ENCODE results near the gene DEDD. TPM values are rescaled to one million over a fixed set of nuclear protein-coding genes. Genes with fewer than 3 reads are reported as not detected.
A peak's percentile ranks its signal among the peaks of the same experiment; 100 is the strongest.

Gene DEDD
- total RNA-seq, 2 donors from 2014 or later = 21.8 to 28.9 TPM

DNA sequence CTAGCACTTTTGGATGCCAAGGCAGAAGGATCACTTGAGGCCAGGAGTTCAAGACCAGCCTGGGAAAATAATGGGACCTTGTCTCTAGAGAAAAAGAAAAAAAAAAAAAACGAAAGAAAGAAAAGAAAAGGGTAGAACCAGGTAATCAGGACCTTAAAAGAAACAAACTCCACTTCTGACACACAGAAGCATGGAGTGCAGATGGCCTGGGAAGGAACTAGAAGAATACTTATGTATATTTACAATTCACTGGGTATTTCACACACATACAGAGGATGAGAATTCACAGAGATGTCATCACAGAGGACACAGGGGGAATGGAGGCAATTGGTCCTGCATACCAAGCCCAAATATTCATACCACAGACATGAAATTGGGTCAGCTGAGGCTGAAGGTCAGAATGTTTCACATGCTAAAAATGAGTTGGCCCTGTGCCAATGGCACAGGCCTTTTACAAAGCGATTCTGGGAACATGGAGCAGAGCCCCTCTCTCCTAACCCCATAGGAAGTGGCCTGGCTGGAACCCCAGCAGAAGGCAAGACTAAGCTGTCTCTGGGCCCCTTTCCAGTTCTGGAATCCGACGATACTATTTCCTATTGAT lies 40.4 kb upstream of the DEDD start:
- no peak for DNase-seq (ENCODE audit: low spot score)

DNA sequence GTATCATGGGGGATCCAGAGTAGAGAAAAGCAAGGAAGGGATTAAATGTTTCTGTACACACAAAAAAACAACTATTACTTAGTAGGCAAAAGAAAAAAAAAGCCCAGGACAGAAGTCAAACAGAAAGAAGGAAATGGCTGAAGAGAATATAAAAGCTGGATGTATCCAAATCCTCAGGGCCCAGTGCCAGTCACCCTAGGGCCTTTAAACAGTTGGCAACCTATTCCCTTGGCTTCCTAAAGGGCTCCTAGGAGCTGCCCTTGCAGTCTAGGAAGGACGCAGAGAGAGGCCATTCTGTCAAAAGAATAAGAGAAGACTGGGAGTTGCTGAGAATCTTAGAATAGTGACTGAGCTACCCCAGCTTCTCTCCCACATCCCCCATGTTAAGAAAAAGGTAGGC lies 39.9 kb upstream of the DEDD start:
- H3K27ac ChIP-seq = peak overlapping the region; percentile 19 to 45
- peaks cover 3 to 28% of the 10 kb centered on the region in 2 donors for H3K4me1 ChIP-seq
- H3K4me3 ChIP-seq = no peak overlapping the region
- no peaks in the 10 kb centered on the region for H3K27me3 ChIP-seq
- H3K36me3 ChIP-seq = peaks cover 63% of the 10 kb centered on the region
- H3K9me3 ChIP-seq = no peaks in the 10 kb centered on the region
- TF ChIP-seq, protein P1, sequence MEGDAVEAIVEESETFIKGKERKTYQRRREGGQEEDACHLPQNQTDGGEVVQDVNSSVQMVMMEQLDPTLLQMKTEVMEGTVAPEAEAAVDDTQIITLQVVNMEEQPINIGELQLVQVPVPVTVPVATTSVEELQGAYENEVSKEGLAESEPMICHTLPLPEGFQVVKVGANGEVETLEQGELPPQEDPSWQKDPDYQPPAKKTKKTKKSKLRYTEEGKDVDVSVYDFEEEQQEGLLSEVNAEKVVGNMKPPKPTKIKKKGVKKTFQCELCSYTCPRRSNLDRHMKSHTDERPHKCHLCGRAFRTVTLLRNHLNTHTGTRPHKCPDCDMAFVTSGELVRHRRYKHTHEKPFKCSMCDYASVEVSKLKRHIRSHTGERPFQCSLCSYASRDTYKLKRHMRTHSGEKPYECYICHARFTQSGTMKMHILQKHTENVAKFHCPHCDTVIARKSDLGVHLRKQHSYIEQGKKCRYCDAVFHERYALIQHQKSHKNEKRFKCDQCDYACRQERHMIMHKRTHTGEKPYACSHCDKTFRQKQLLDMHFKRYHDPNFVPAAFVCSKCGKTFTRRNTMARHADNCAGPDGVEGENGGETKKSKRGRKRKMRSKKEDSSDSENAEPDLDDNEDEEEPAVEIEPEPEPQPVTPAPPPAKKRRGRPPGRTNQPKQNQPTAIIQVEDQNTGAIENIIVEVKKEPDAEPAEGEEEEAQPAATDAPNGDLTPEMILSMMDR (IDR thresholded peaks at IDR 0.05) = no peak
- DNase-seq (ENCODE audit: low spot score) = no peak

More for the DNA sequence above, 40.4 kb upstream of the DEDD start:
- Histone ChIP-seq H3K36me3 (peaks cover 63% of the 10 kb centered on the region), H3K4me3 (no peak overlapping the region), H3K27ac (peak overlapping the region; percentile 19 to 45), H3K4me1 (peaks cover 3 to 31% of the 10 kb centered on the region in 2 donors), H3K9me3 (no peaks in the 10 kb centered on the region), H3K27me3 (no peaks in the 10 kb centered on the region)
- TF ChIP-seq, protein P1 (IDR thresholded peaks at IDR 0.05) = no peak

DNA sequence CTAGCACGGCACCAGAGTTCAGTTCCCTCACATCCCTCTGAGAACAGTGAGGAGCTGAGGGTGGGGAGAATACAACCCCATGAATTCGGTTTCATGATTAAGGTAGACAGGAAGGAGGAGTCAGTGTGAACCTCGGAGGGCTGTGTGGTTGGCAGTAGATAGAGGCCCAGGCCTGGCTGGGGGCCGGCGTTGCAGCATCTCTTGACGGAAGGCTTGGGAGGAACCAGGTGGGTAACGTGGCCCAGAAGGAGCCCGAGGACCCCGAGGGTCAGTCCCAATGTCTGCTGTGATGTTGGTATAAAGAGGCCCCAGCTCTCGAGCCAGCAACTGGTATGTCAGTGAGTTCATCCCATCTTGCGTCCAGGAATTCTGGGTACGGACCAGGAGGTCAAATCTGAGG lies 39.2 kb upstream of the DEDD start:
- no peak overlapping the region for H3K4me3 ChIP-seq
- TF ChIP-seq, protein P1 (IDR thresholded peaks at IDR 0.05) = no peak
- H3K36me3 ChIP-seq = peaks cover 63% of the 10 kb centered on the region
- no peak for DNase-seq (ENCODE audit: low spot score)
- peak overlapping the region in 1 of 2 donors; percentile 19 for H3K27ac ChIP-seq
- peaks cover 3 to 31% of the 10 kb centered on the region in 2 donors for H3K4me1 ChIP-seq
- no peaks in the 10 kb centered on the region for H3K27me3 ChIP-seq
- no peaks in the 10 kb centered on the region for H3K9me3 ChIP-seq

DNA sequence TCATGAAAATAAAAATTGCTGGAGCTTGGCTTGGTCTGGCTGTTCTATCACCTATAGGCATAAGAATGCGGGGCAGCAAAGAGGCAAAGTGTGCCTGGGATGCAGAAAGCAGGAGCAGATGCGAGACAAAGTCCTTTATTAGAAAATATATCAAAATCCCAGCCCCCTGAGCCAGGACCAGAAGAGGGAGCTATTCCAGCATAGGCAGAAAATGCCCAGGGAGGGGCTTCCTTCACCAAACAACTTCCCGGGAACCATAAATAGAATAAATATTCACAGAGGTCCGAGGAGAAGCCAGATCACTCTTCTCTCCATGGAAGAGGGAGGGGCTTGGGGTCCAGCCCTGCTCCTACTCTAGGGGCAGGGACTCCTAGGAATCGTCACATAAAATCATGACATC lies 38.7 kb upstream of the DEDD start:
- Histone ChIP-seq H3K36me3 (peaks cover 63% of the 10 kb centered on the region), H3K27me3 (no peaks in the 10 kb centered on the region), H3K9me3 (no peaks in the 10 kb centered on the region), H3K27ac (no peak overlapping the region), H3K4me3 (no peak overlapping the region), H3K4me1 (peaks cover 3 to 29% of the 10 kb centered on the region in 2 donors)
- no peak for DNase-seq (ENCODE audit: low spot score)
- TF ChIP-seq, protein P1 (IDR thresholded peaks at IDR 0.05) = no peak

DNA sequence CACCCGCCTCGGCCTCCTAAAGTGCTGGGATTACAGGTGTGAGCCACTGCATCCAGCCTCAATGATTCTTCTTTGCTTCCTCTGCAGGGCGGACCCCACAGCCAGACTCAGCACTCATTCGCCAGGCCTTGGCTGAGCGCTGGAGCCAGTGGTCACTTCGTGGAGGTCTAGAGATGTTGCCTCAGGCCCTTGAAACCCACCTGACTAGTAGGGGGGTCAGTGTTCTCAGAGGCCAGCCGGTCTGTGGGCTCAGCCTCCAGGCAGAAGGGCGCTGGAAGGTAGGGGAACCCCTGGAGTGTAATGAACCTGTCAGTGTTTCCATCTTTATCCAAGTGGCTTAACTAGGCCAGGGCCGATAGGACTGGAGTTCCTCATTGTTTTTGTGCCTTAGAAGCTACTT lies 36.4 kb upstream of the DEDD start:
- peaks cover 3 to 34% of the 10 kb centered on the region in 2 donors for H3K4me1 ChIP-seq
- no peaks in the 10 kb centered on the region for H3K9me3 ChIP-seq
- peaks cover 52% of the 10 kb centered on the region for H3K36me3 ChIP-seq
- H3K27me3 ChIP-seq = no peaks in the 10 kb centered on the region
- DNase-seq (ENCODE audit: low spot score) = no peak
- TF ChIP-seq, protein P1 (IDR thresholded peaks at IDR 0.05) = no peak
- no peak overlapping the region for H3K27ac ChIP-seq
- no peak overlapping the region for H3K4me3 ChIP-seq
